K562 treated with DMSO at 1 percent for 12 hours (cell line): ENCODE results near the gene ADGRV1. TPM values are rescaled to one million over a fixed set of nuclear protein-coding genes. Genes with fewer than 3 reads are reported as not detected.

Source experiments
- total RNA-seq: library from RNA; unstranded; fragments of 300-600 nt; gene quantifications from 2 replicates; pipeline ENCODE4 v1.2.3, GENCODE V29; 2022; ENCODE audit not compliant: insufficient read depth

The ADGRV1 gene
- 6.3 and 15.1 TPM in 2 replicates for total RNA-seq

GRCh38 chr5:90558344-90559192 lies at the start of gene ADGRV1:
Gene ADGRV1 (plus strand): TSS chr5:90558797. CDS start chr5:90558896, 99 bp downstream.

GRCh38 chr5:90529194-90529938 lies 29.2 kb upstream of the ADGRV1 start, which contains the start of gene LYSMD3:
Gene LYSMD3 (minus strand): TSS chr5:90529584. CDS start chr5:90525289, 4,295 bp downstream.

Other genes starting within 250 kb of the ADGRV1 start
- 23.7 and 30.5 TPM in 2 replicates for gene CETN3, start 149.0 kb upstream of the ADGRV1 start, total RNA-seq
- 3.4 and 8.9 TPM in 2 replicates for gene MBLAC2, start 84.0 kb upstream of the ADGRV1 start, total RNA-seq
- 2.7 and 9.5 TPM in 2 replicates for gene POLR3G, start 83.9 kb upstream of the ADGRV1 start, total RNA-seq
- 7.4 and 21.4 TPM in 2 replicates for gene LYSMD3, start 29.2 kb upstream of the ADGRV1 start, total RNA-seq